ENCODE data around the gene EHD4.

DNA sequence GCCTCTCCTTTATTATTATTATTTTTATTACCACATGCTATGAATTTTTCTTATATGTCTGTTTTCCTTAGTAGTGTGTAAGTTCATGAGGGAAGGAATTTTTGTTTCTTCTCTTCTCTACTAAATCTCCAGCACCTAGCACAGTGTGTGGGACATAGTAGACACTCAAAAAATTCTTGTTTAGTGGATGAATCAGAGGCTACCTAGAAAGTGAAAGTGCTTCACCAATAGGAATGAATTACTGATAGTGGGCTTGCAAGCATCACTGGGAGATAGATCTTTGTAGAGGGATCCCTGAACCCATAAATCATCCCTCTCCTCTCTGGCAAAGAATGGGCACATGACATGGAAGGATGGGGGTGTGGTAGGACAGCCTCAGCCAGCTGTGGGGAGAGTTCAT is 87.0 kb downstream of the EHD4 start:
- TF ChIP-seq EP300 (IDR thresholded peaks at IDR 0.05), result no peak
- no peak for TF ChIP-seq POLR2A (IDR thresholded peaks at IDR 0.05)
- TF ChIP-seq, protein P1, sequence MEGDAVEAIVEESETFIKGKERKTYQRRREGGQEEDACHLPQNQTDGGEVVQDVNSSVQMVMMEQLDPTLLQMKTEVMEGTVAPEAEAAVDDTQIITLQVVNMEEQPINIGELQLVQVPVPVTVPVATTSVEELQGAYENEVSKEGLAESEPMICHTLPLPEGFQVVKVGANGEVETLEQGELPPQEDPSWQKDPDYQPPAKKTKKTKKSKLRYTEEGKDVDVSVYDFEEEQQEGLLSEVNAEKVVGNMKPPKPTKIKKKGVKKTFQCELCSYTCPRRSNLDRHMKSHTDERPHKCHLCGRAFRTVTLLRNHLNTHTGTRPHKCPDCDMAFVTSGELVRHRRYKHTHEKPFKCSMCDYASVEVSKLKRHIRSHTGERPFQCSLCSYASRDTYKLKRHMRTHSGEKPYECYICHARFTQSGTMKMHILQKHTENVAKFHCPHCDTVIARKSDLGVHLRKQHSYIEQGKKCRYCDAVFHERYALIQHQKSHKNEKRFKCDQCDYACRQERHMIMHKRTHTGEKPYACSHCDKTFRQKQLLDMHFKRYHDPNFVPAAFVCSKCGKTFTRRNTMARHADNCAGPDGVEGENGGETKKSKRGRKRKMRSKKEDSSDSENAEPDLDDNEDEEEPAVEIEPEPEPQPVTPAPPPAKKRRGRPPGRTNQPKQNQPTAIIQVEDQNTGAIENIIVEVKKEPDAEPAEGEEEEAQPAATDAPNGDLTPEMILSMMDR (IDR thresholded peaks at IDR 0.05), result no peak
- TF ChIP-seq POLR2AphosphoS5 (IDR thresholded peaks at IDR 0.05), result no peak

Data from gastroesophageal sphincter (tissue), 3 donors.